IMR-90 (cell line): ENCODE measurements around the gene APOE. TPM values are rescaled to one million over a fixed set of nuclear protein-coding genes. Genes with fewer than 3 reads are reported as not detected.

Experiments used
- ATAC-seq: fragments of 200-7000 bp; cut with Tn5 transposase; 2 replicates; pipeline ENCODE4 v1.9.1; 2020; ENCODE audit warnings: low read depth, mild to moderate bottlenecking, moderate library complexity
- BruUV-seq: library from RNA; stranded (reverse); fragments of 400-500 nt; replicated peaks from 2 replicates; lab custom pipeline; 2021; lab: Mats Ljungman, UMichigan
- CTCF ChIA-PET: fragments of 300-600 bp; formaldehyde crosslinking; extraction: SDS; loops from one replicate; lab custom pipeline; 2021; ENCODE audit warnings: antibody characterized with exemption; lab: Yijun Ruan, JAX
- POLR2A ChIA-PET: fragments of 300-600 bp; sonication (Branson Sonifier 250); formaldehyde crosslinking; loops from one replicate; lab custom pipeline; 2022; ENCODE audit warnings: antibody characterized with exemption; ENCODE audit not compliant: unreplicated experiment; lab: Charles Lee
- DNase-seq: peaks from one replicate; pipeline ENCODE4 v3.0.0; 2013
- H2AFZ ChIP-seq: replicated peaks from 2 replicates; pipeline ENCODE3; 2013; ENCODE audit warnings: low read length, mild to moderate bottlenecking; ENCODE audit not compliant: poor library complexity
- H2AK5ac ChIP-seq: 2 replicates; pipeline ENCODE4 v1.6.1; 2013; ENCODE audit warnings: low read depth, low read length, inconsistent platforms
- H2AK9ac ChIP-seq: replicated peaks from 2 replicates; pipeline ENCODE3; 2013; ENCODE audit warnings: mild to moderate bottlenecking, low read depth, low read length, moderate library complexity; ENCODE audit not compliant: poor library complexity
- H2BK120ac ChIP-seq: 2 replicates; pipeline ENCODE4 v1.6.1; 2013; ENCODE audit warnings: low read depth, low read length, inconsistent platforms
- H2BK15ac ChIP-seq: 3 replicates; pipeline ENCODE4 v1.6.1; 2013; ENCODE audit warnings: low read depth, low read length, inconsistent platforms
- H2BK20ac ChIP-seq: 2 replicates; pipeline ENCODE4 v1.6.1; 2013; ENCODE audit warnings: low read depth, mild to moderate bottlenecking, inconsistent platforms, low read length, moderate library complexity
- H2BK5ac ChIP-seq: 2 replicates; pipeline ENCODE4 v1.6.1; 2013; ENCODE audit warnings: mild to moderate bottlenecking, low read depth, low read length, inconsistent platforms; ENCODE audit not compliant: poor library complexity, severe bottlenecking
- H3K14ac ChIP-seq: replicated peaks from 2 replicates; pipeline ENCODE4 v1.6.1; 2013; ENCODE audit warnings: low read depth, low read length, inconsistent platforms
- H3K18ac ChIP-seq: 2 replicates; pipeline ENCODE4 v1.6.1; 2013; ENCODE audit warnings: low read depth, low read length, control low read depth
- H3K23ac ChIP-seq: 2 replicates; pipeline ENCODE4 v1.6.1; 2013; ENCODE audit warnings: low read depth, low read length, inconsistent platforms
- H3K27ac ChIP-seq: 2 replicates; pipeline ENCODE4 v1.5.1; 2013; ENCODE audit warnings: mild to moderate bottlenecking, control low read depth, low read length; ENCODE audit not compliant: insufficient read depth
- H3K27me3 ChIP-seq: 2 replicates; pipeline ENCODE4 v1.6.1; 2013; ENCODE audit warnings: low read length; ENCODE audit not compliant: control insufficient read depth, insufficient read depth
- H3K36me3 ChIP-seq: 2 replicates; pipeline ENCODE4 v1.6.1; 2013; ENCODE audit warnings: low read length, mixed read lengths; ENCODE audit not compliant: control insufficient read depth, insufficient read depth
- H3K4ac ChIP-seq: 2 replicates; pipeline ENCODE4 v1.6.1; 2013; ENCODE audit warnings: low read depth, low read length, inconsistent platforms
- H3K4me1 ChIP-seq: 2 replicates; pipeline ENCODE4 v1.6.1; 2013; ENCODE audit warnings: low read length, mixed read lengths; ENCODE audit not compliant: control insufficient read depth, insufficient read depth
- H3K4me2 ChIP-seq: 2 replicates; pipeline ENCODE4 v1.6.1; 2013; ENCODE audit warnings: low read depth, mild to moderate bottlenecking, control low read depth, low read length, moderate library complexity
- H3K4me3 ChIP-seq: 2 replicates; pipeline ENCODE4 v1.5.1; 2013; ENCODE audit warnings: low read depth, mild to moderate bottlenecking, control low read depth, low read length, moderate library complexity; ENCODE audit not compliant: insufficient read depth
- H3K56ac ChIP-seq: 2 replicates; pipeline ENCODE4 v1.6.1; 2013; ENCODE audit warnings: low read length, inconsistent platforms; ENCODE audit not compliant: insufficient read depth; ENCODE audit errors: extremely low read depth
- H3K79me1 ChIP-seq, 2 experiments: 2 replicates each; pipeline ENCODE4 v1.6.1; 2013; ENCODE audit warnings: low read length in 2 of 2, inconsistent platforms in 1 of 2, low read depth in 1 of 2
- H3K9ac ChIP-seq: 2 replicates; pipeline ENCODE4 v1.6.1; 2013; ENCODE audit warnings: low read depth, low read length, control low read depth
- H3K9me1 ChIP-seq: 2 replicates; pipeline ENCODE4 v1.6.1; 2013; ENCODE audit warnings: low read length, inconsistent platforms; ENCODE audit not compliant: insufficient read depth
- H3K9me3 ChIP-seq: 2 replicates; pipeline ENCODE4 v1.6.1; 2013; ENCODE audit warnings: low read length; ENCODE audit not compliant: control insufficient read depth, insufficient read depth
- H4K20me1 ChIP-seq: 2 replicates; pipeline ENCODE4 v1.6.1; 2013; ENCODE audit warnings: low read length, inconsistent platforms; ENCODE audit not compliant: insufficient read depth
- H4K5ac ChIP-seq: 2 replicates; pipeline ENCODE4 v1.6.1; 2013; ENCODE audit warnings: mild to moderate bottlenecking, low read depth, low read length, control low read depth
- H4K8ac ChIP-seq, 2 experiments: 2 replicates each; pipeline ENCODE4 v1.6.1; 2013; ENCODE audit warnings: low read depth in 2 of 2, low read length in 2 of 2, control low read depth in 1 of 2, inconsistent platforms in 1 of 2
- H4K91ac ChIP-seq: 2 replicates; pipeline ENCODE4 v1.6.1; 2013; ENCODE audit warnings: low read depth, low read length, inconsistent platforms; ENCODE audit not compliant: insufficient read depth
- BHLHE40 ChIP-seq: fragments of 150-350 bp; IDR thresholded peaks from 2 replicates; pipeline ENCODE4 v1.6.1; 2016; ENCODE audit warnings: mild to moderate bottlenecking, low read depth, low read length
- CEBPB ChIP-seq: IDR thresholded peaks from 2 replicates; pipeline ENCODE4 v1.6.1; 2012; ENCODE audit warnings: low read depth, low read length, improper control_type of control experiment
- CHD1 ChIP-seq: IDR thresholded peaks from 2 replicates; pipeline ENCODE4 v1.6.1; 2012; ENCODE audit warnings: low read depth, low read length, improper control_type of control experiment
- CTCF ChIP-seq: conservative IDR thresholded peaks from 2 replicates; pipeline ENCODE4 v1.5.1; 2012; ENCODE audit warnings: mild to moderate bottlenecking, low read depth, low read length, improper control_type of control experiment
- FOS ChIP-seq: fragments of 150-350 bp; IDR thresholded peaks from 2 replicates; pipeline ENCODE4 v1.6.1; 2016; ENCODE audit warnings: low read depth, low read length
- MAZ ChIP-seq: IDR thresholded peaks from 2 replicates; pipeline ENCODE4 v1.6.1; 2012; ENCODE audit warnings: low read depth, mild to moderate bottlenecking, low read length, improper control_type of control experiment, moderate library complexity, borderline replicate concordance
- MXI1 ChIP-seq: IDR thresholded peaks from 2 replicates; pipeline ENCODE4 v1.6.1; 2012; ENCODE audit warnings: low read depth, mild to moderate bottlenecking, low read length, moderate library complexity, borderline replicate concordance
- NFE2L2 ChIP-seq: fragments of 150-350 bp; IDR thresholded peaks from 2 replicates; pipeline ENCODE4 v1.6.1; 2016; ENCODE audit warnings: low read depth, mild to moderate bottlenecking, low read length
- POLR2A ChIP-seq: IDR thresholded peaks from 2 replicates; pipeline ENCODE4 v1.6.1; 2012; ENCODE audit warnings: mild to moderate bottlenecking, low read depth, low read length
- RAD21 ChIP-seq: IDR thresholded peaks from 2 replicates; pipeline ENCODE4 v1.6.1; 2012; ENCODE audit warnings: low read length, improper control_type of control experiment
- RCOR1 ChIP-seq: IDR thresholded peaks from 2 replicates; pipeline ENCODE4 v1.6.1; 2012; ENCODE audit warnings: mild to moderate bottlenecking, low read length, improper control_type of control experiment; ENCODE audit not compliant: insufficient replicate concordance
- RFX5 ChIP-seq: IDR thresholded peaks from 2 replicates; pipeline ENCODE4 v1.8.0; 2012; ENCODE audit warnings: low read depth, mild to moderate bottlenecking, low read length, moderate library complexity
- SMC3 ChIP-seq: fragments of 150-350 bp; IDR thresholded peaks from 2 replicates; pipeline ENCODE4 v1.6.1; 2016; ENCODE audit warnings: low read depth, mild to moderate bottlenecking, antibody characterized with exemption, low read length, moderate library complexity
- WGBS, 2 experiments: methylation state at CpG; one replicate each; pipeline versions ENCODE4 v1.1.5 to v1.1.7; 2013; ENCODE audit warnings: missing lambda C conversion rate in 2 of 2; ENCODE audit not compliant: insufficient read length in 1 of 2; ENCODE audit errors: extremely low coverage in 2 of 2; 5-methylcytosine and 5-hydroxymethylcytosine counted together
- dilution Hi-C: fragments of 300-500 bp; cut with HindIII; formaldehyde crosslinking; loops from one replicate; pipeline ENCODE4 v1.14.3; 2018; ENCODE audit warnings: low sequenced_read_pairs; ENCODE audit not compliant: unreplicated experiment
- in situ Hi-C: fragments of 300-500 bp; cut with MboI; formaldehyde crosslinking; loops from 3 replicates; pipeline ENCODE4 v1.14.3; 2019; ENCODE audit warnings: low sequenced_read_pairs, inconsistent platforms, mixed read lengths
- intact Hi-C: fragments of 100-400 bp; cut with micrococcal nuclease; formaldehyde crosslinking; loops from 2 replicates; pipeline ENCODE4 v1.10.0; 2022
- polyA plus RNA-seq, 3 experiments: library from polyadenylated mRNA; depleted of rRNA; stranded (reverse); fragments of >200 nt; gene quantifications; 2 replicates each; pipeline ENCODE4 v1.2.3, GENCODE V29; 2012; ENCODE audit warnings: low replicate concordance in 1 of 3
- total RNA-seq: library from RNA; depleted of rRNA; stranded (reverse); fragments of >200 nt; gene quantifications from 2 replicates; pipeline ENCODE4 v1.2.3, GENCODE V29; 2012
- TF ChIP-seq, protein P1 (sequence below): fragments of 150-350 bp; IDR thresholded peaks from 2 replicates; pipeline ENCODE4 v1.6.1; 2017; ENCODE audit warnings: mild to moderate bottlenecking, antibody characterized with exemption, low read length, low read depth
- TF ChIP-seq, protein P2 (sequence below): fragments of 150-350 bp; IDR thresholded peaks from 2 replicates; pipeline ENCODE4 v1.6.1; 2016; ENCODE audit warnings: low read depth, mild to moderate bottlenecking, low read length, moderate library complexity, borderline replicate concordance

APOE gene
- total and polyA plus RNA-seq, 2 of the 4 experiments (the other 2 are of a cell fraction) = 0.18 to 2.0 TPM

GRCh38 chr19:44954278-44954648 is 48.7 kb downstream of the APOE start:
- ChIA-PET CTCF (interaction anchor here (1.2 kb wide), 1 partner anchor 49 kb away, joined by 3 read pairs; no protein-coding TSS in a partner anchor), POLR2A (no interaction called here)
- BruUV-seq = no TSS peak
- Histone ChIP-seq H3K4ac (peak overlapping the region; percentile 99), H3K56ac (peak overlapping the region; percentile 100), H2AFZ (peak overlapping the region; percentile 100), H4K20me1 (peaks cover 38% of the 10 kb centered on the region), H2AK5ac (peak overlapping the region; percentile 86), H3K27ac (peak overlapping the region; percentile 95), H3K14ac (peak overlapping the region; percentile 95), H2BK15ac (peak overlapping the region; percentile 40; the same call in 1 of the 3 replicates), H3K27me3 (no peaks in the 10 kb centered on the region), H3K4me1 (peaks cover 7% of the 10 kb centered on the region), H3K9me3 (no peaks in the 10 kb centered on the region), H2BK20ac (no peak overlapping the region), H3K4me3 (peak overlapping the region; percentile 72), H3K23ac (peak overlapping the region; percentile 74; the same call in 1 of the 2 replicates), H3K4me2 (peak overlapping the region; percentile 92), H3K9me1 (peaks cover 9% of the 10 kb centered on the region; the same call in 1 of the 2 replicates), H2AK9ac (peak overlapping the region; percentile 96), H3K18ac (peak overlapping the region; percentile 43; the same call in 1 of the 2 replicates), H4K8ac (peak overlapping the region; percentile 72 to 100), H4K5ac (peak overlapping the region; percentile 81), H2BK5ac (peak overlapping the region; percentile 99), H3K79me1 (peaks cover 2 to 51% of the 10 kb centered on the region in 2 experiments; a peak in 3 of 4 replicates), H3K9ac (peak overlapping the region; percentile 99), H4K91ac (peak overlapping the region; percentile 94), H3K36me3 (peaks cover 2% of the 10 kb centered on the region; the same call in 1 of the 2 replicates), H2BK120ac (0 out of 2 replicates have a peak overlapping the region, but pooled peaks have one; percentile 63)
- 67% methylated on average over 1 of the region's 13 CpGs; no CpG with 5 or more reads in 1 of the 2 experiments for WGBS, 2 experiments
- intact Hi-C loops = loop anchor here (10.0 kb wide), 1 partner anchor 379 kb away; no protein-coding TSS in a partner anchor
- ATAC-seq (no peak), DNase-seq (no peak)
- dilution Hi-C loops = no loop called here
- in situ Hi-C loops = loop anchor here (5.0 to 10.0 kb wide), 2 partner anchors 42 to 269 kb away; partner anchors contain the start of gene APOC1
- TF ChIP-seq RAD21 = no peak
- TF ChIP-seq MAZ = no peak
- TF ChIP-seq CHD1 = no peak
- TF ChIP-seq RCOR1 = no peak
- TF ChIP-seq RFX5 = no peak
- no peak for TF ChIP-seq NFE2L2
- no peak for TF ChIP-seq MXI1
- TF ChIP-seq, protein P1, sequence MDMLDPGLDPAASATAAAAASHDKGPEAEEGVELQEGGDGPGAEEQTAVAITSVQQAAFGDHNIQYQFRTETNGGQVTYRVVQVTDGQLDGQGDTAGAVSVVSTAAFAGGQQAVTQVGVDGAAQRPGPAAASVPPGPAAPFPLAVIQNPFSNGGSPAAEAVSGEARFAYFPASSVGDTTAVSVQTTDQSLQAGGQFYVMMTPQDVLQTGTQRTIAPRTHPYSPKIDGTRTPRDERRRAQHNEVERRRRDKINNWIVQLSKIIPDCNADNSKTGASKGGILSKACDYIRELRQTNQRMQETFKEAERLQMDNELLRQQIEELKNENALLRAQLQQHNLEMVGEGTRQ = no peak
- TF ChIP-seq CEBPB = no peak
- TF ChIP-seq BHLHE40 = no peak
- TF ChIP-seq FOS = no peak
- no peak for TF ChIP-seq POLR2A
- TF ChIP-seq, protein P2, sequence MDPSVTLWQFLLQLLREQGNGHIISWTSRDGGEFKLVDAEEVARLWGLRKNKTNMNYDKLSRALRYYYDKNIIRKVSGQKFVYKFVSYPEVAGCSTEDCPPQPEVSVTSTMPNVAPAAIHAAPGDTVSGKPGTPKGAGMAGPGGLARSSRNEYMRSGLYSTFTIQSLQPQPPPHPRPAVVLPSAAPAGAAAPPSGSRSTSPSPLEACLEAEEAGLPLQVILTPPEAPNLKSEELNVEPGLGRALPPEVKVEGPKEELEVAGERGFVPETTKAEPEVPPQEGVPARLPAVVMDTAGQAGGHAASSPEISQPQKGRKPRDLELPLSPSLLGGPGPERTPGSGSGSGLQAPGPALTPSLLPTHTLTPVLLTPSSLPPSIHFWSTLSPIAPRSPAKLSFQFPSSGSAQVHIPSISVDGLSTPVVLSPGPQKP = no peak
- no peak for TF ChIP-seq SMC3
- no peak for TF ChIP-seq CTCF
